Tibial artery (tissue), 4 donors: Measurements from ENCODE around the gene HSBP1L1.

Experiments
- DNase-seq, 2 donors: peaks; one replicate each; pipeline ENCODE4 v3.0.0-alpha.2; 2019
- H3K27ac ChIP-seq, 2 donors: fragments of 200-600 bp; sonication (generic) in 1 of 2; 1 replicate in 1 of 2; 2 replicates in 1 of 2; pipeline ENCODE4 v1.5.1; 2018 to 2019; ENCODE audit warnings: mild to moderate bottlenecking in 1 of 2
- H3K27me3 ChIP-seq, 2 donors: fragments of 200-600 bp; sonication (generic) in 1 of 2; one replicate each; pipeline versions ENCODE4 v1.5.1 to v1.6.0; 2016 to 2019
- H3K36me3 ChIP-seq, 3 donors: fragments of 200-600 bp; sonication (generic) in 2 of 3; one replicate each; pipeline ENCODE4 v1.5.1; 2016 to 2019; ENCODE audit warnings: mild to moderate bottlenecking in 2 of 3
- H3K4me1 ChIP-seq, 4 donors: fragments of 200-600 bp; sonication (generic) in 2 of 4; 1 replicate in 3 of 4; 2 replicates in 1 of 4; pipeline ENCODE4 v1.5.1; 2016 to 2019
- H3K4me3 ChIP-seq, 2 donors: fragments of 200-600 bp; sonication (generic) in 1 of 2; 1 replicate in 1 of 2; 2 replicates in 1 of 2; pipeline ENCODE4 v1.5.1; 2018 to 2019; ENCODE audit warnings: mild to moderate bottlenecking in 2 of 2
- H3K9me3 ChIP-seq, 3 donors: fragments of 200-600 bp; sonication (generic) in 1 of 3; one replicate each; pipeline ENCODE4 v1.5.1; 2016 to 2019
- CTCF ChIP-seq, 2 experiments: fragments of 200-600 bp in 1 of 2; fragments of 450-650 bp in 1 of 2; IDR thresholded peaks; one replicate each; pipeline ENCODE4 v1.5.1; 2017 to 2019; ENCODE audit warnings: antibody characterized with exemption in 2 of 2, mild to moderate bottlenecking in 1 of 2, moderate library complexity in 1 of 2
- intact Hi-C: fragments of 100-400 bp; cut with DNase I; formaldehyde crosslinking; loops from one replicate; pipeline ENCODE4 v1.15.0; 2023; ENCODE audit warnings: low total_unique reads

Gene HSBP1L1

GRCh38 chr18:79983253-79983652, 18.8 kb downstream of the HSBP1L1 start:
- no peak for DNase-seq
- H3K4me3 ChIP-seq, result no peak overlapping the region
- intact Hi-C loops, result no loop called here
- TF ChIP-seq CTCF (IDR thresholded peaks at IDR 0.05), result no peak
- H3K4me1 ChIP-seq, result peaks cover 0 to 35% (median 16%) of the 10 kb centered on the region in 4 donors
- H3K27me3 ChIP-seq, result no peaks in the 10 kb centered on the region
- H3K36me3 ChIP-seq, result peaks cover 0 to 15% (median 0%) of the 10 kb centered on the region in 3 donors
- H3K9me3 ChIP-seq, result no peaks in the 10 kb centered on the region
- no peak overlapping the region for H3K27ac ChIP-seq

- intact Hi-C loops, result no loop called here
- no peaks in the 10 kb centered on the region for H3K27me3 ChIP-seq
- no peak for DNase-seq
- no peak overlapping the region for H3K4me3 ChIP-seq
- no peaks in the 10 kb centered on the region for H3K9me3 ChIP-seq
- H3K4me1 ChIP-seq, result peaks cover 0 to 34% (median 16%) of the 10 kb centered on the region in 4 donors
- no peak overlapping the region for H3K27ac ChIP-seq
- no peak for TF ChIP-seq CTCF (IDR thresholded peaks at IDR 0.05)
- peaks cover 0 to 15% (median 0%) of the 10 kb centered on the region in 3 donors for H3K36me3 ChIP-seq
Measured at GRCh38 chr18:79983793-79984192, 19.4 kb downstream of the HSBP1L1 start.

DNA sequence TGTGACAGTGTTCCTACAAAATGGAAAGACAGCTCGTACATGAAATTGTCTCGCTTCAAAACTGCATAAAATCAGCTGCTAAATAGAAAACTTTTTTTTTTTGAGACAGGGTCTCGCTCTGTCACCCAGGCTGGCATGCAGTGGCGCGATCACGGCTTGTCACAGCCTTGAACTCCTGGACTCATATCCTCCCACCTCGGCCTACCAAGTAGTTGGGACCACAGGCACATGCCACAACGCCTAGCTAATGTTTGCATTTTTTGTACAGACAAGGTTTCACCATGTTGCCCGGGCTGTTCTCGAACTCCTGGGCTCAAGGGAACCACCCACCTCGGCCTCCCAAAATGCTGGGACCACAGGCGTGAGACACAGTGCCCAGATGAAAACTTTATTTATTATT, 20.7 kb downstream of the HSBP1L1 start:
- Histone ChIP-seq H3K9me3 (no peaks in the 10 kb centered on the region), H3K36me3 (peaks cover 0 to 15% (median 0%) of the 10 kb centered on the region in 3 donors), H3K4me1 (peaks cover 0 to 40% (median 22%) of the 10 kb centered on the region in 4 donors), H3K4me3 (no peak overlapping the region), H3K27me3 (no peaks in the 10 kb centered on the region), H3K27ac (no peak overlapping the region)
- intact Hi-C loops, result loop anchor here (5.0 kb wide), 1 partner anchor 33 kb away; the partner anchor contains the start of gene SLC66A2
- no peak for TF ChIP-seq CTCF (IDR thresholded peaks at IDR 0.05)
- DNase-seq, result no peak

DNA sequence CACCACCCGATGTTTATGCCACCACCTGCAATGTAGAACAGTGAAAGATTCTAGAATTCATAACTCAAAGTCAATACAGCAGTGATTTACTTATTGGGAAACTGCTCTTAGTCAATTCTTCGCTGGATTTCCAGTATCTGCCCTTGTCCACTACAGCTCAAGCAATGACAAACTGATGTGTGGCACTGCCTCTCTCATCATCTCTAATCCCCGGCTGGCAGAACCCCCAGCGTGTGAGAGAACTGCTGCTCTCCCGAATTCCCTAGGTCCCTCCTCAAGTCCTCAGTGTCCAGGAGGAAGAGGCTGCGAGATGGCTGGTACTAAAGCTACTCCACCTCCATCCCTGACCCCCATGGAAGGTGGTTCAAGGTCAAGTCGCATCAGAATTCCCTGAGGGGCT, 22.3 kb downstream of the HSBP1L1 start:
- H3K9me3 ChIP-seq, result no peaks in the 10 kb centered on the region
- H3K36me3 ChIP-seq, result peaks cover 0 to 15% (median 0%) of the 10 kb centered on the region in 3 donors
- H3K4me3 ChIP-seq, result peak overlapping the region; percentile 85 to 96
- peak overlapping the region in 1 of 2 donors; percentile 98 for H3K27ac ChIP-seq
- no peak for DNase-seq
- TF ChIP-seq CTCF (IDR thresholded peaks at IDR 0.05), result no peak
- peaks cover 0 to 36% (median 22%) of the 10 kb centered on the region in 4 donors for H3K4me1 ChIP-seq
- intact Hi-C loops, result loop anchor here (5.0 kb wide), 1 partner anchor 34 kb away; the partner anchor contains the start of gene SLC66A2
- no peaks in the 10 kb centered on the region for H3K27me3 ChIP-seq

- Histone ChIP-seq H3K27me3 (no peaks in the 10 kb centered on the region), H3K27ac (peak overlapping the region; percentile 98), H3K36me3 (peaks cover 0 to 15% (median 0%) of the 10 kb centered on the region in 3 donors), H3K4me3 (peak overlapping the region; percentile 85 to 96), H3K9me3 (no peaks in the 10 kb centered on the region), H3K4me1 (peaks cover 0 to 36% (median 22%) of the 10 kb centered on the region in 4 donors)
- DNase-seq, result no peak
- no peak for TF ChIP-seq CTCF (IDR thresholded peaks at IDR 0.05)
- intact Hi-C loops, result loop anchor here (5.0 kb wide), 1 partner anchor 35 kb away; the partner anchor contains the start of gene SLC66A2
Measured at GRCh38 chr18:79987566-79987965, 23.1 kb downstream of the HSBP1L1 start.
